ENCODE data around the gene PASK.

Gene PASK

DNA sequence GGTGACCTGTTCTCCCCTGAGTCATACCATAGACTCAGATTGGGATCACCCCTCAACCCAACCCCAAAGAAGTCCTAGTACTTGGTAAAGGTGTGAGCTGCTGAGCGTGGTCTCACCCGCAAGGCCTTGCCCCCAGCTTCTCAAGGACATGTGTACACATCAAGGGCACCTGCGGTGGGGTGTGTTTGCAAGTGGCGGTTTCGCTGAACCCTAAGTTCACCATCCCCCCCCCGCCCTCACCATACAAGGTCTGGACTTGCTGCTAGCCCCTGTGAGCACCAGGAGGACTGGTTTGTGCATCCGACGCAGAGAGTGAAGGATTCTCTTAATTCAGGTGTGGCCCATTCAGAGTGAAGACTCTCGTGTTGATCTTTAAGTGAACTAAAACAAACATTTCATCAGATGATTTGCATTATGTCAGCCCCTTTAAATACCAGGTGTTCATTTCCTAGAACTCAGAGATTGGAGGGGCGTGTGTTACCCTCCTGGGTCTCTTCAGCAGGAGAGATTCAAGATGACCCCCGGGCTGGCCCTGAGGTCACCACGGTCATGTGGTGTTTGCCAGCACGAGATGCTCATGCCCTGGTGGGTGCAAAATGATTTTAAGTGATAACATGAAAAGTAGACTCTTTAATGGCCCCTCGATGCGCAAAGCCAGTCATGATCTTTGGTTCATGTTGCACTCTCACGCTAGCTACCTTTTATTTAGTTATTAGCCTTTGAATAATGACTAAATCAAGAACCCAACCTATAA, 75.0 kb downstream of the PASK start:
- Histone ChIP-seq H3K27me3 (ENCODE audit: low read depth) (no peaks in the 10 kb centered on the region; the same call in 1 of the 2 replicates), H3K4me1 (no peaks in the 10 kb centered on the region), H3K9me3 (no peaks in the 10 kb centered on the region), H3K36me3 (replicated peaks) (no peaks in the 10 kb centered on the region), H3K4me3 (no peak overlapping the region)
- in situ Hi-C loops (cut with MboI; ENCODE audit: low sequenced_read_pairs) = no loop called here
- no peak for DNase-seq (ENCODE audit: low spot score in 2 of 2)

DNA sequence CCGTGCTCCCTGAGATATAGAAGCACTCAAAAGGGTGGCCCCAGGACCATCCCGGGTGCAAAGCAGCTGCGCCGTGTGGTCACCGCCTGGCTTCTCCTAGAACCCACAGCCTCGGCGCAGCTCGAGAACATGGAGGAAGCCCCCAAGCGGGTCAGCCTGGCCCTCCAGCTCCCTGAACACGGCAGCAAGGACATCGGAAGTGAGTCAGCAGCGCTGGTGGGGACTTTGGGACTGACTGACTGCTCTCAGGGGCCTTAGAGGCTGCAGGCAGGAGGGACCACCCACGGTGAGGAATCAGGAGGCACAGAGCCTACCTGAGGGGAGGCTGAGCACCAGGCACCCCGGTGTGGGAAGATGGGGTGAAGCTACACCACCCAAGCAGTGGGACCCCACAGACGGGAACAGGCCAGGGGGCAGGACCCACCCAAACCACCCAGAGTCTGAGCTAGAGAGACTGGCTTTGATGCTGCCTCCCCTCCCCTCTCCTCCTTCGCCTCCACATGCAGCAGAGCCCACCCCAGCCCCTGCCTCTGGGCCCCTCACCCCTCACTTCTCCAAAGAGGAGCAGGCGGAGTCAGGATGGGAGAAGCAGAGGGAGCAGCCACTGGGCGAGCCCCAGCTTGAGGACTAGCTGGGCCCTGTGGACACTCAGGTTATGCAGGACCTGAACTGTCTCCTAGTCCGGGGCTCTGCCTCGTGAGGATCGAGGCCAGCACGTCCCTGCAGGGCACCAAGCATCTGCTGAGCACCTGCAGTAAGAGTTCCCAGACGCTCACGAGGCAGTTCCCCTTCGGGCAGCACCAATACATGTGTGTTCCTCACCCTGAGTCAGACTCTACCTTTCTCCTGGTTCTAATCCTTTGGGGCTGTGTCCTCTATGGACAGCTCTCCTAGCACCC, 75.9 kb downstream of the PASK start:
- DNase-seq (ENCODE audit: low spot score in 2 of 2) = no peak

DNA sequence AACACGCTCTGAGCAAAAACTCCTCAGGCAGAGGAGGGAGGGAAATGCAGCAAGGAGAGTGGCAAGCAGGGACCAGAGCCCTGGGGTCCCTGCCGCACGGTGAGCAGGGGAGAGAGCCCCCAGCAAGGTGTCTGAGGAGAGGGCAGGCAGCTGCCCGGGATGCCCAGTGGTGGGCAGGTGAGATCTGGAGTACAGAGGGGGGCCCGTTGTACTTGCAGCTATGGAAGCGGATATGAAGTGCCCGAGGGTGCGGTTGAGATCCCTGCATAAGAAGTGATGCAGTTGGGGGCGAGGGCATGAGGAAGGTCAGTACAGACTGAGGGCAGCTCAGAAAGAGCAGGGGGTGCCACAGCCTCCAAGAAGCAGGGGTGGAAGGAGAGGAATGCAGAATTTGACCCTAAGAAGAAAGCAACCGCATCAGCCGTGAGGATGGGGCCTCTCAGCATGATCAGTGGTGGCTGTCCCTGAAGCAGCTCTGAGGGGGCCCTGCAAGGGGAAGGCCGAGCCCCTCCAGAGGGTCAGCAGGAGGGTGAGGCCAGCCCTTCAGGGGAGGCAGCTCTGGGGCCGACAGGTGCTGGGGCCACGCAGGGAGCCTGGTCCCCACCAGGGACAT, 76.6 kb downstream of the PASK start:
- peaks cover 7% of the 10 kb centered on the region; the same call in 1 of the 2 replicates for H3K27me3 ChIP-seq (ENCODE audit: low read depth)
- H3K36me3 ChIP-seq (replicated peaks) = no peaks in the 10 kb centered on the region
- no peak overlapping the region for H3K4me3 ChIP-seq
- no peak for DNase-seq (ENCODE audit: low spot score in 2 of 2)
- in situ Hi-C loops (cut with MboI; ENCODE audit: low sequenced_read_pairs) = no loop called here
- H3K9me3 ChIP-seq = no peaks in the 10 kb centered on the region
- H3K4me1 ChIP-seq = no peaks in the 10 kb centered on the region

More for the DNA sequence above, 75.9 kb downstream of the PASK start:
- in situ Hi-C loops (cut with MboI; ENCODE audit: low sequenced_read_pairs) = no loop called here
- Histone ChIP-seq H3K4me1 (no peaks in the 10 kb centered on the region), H3K27me3 (ENCODE audit: low read depth) (peaks cover 4% of the 10 kb centered on the region; the same call in 1 of the 2 replicates), H3K36me3 (replicated peaks) (no peaks in the 10 kb centered on the region), H3K9me3 (no peaks in the 10 kb centered on the region), H3K4me3 (no peak overlapping the region)

DNA sequence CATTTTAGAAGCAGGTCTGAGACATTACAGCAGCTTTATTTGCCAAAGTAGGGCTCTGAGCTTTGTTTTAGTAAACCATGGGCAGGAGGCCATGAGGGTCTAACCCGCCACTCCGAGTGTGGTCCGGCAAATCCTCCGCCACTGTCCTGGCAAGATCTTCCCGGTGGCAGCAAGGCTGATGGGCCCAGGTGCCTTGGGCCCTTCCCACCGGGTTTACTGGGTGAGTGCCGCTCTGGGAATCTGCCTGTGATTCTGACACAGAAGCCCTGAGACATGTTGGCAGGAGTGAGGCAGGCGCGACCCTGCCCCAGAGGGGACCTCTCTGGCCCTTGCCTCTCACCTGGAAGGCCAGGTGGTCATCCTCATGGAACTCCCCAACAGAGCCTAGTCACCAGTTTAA, 77.1 kb downstream of the PASK start:
- no peak for DNase-seq (ENCODE audit: low spot score in 2 of 2)
- Histone ChIP-seq H3K36me3 (replicated peaks) (no peaks in the 10 kb centered on the region), H3K27me3 (ENCODE audit: low read depth) (peaks cover 7% of the 10 kb centered on the region; the same call in 1 of the 2 replicates), H3K9me3 (no peaks in the 10 kb centered on the region), H3K4me1 (no peaks in the 10 kb centered on the region), H3K4me3 (no peak overlapping the region)
- in situ Hi-C loops (cut with MboI; ENCODE audit: low sequenced_read_pairs) = no loop called here

DNA sequence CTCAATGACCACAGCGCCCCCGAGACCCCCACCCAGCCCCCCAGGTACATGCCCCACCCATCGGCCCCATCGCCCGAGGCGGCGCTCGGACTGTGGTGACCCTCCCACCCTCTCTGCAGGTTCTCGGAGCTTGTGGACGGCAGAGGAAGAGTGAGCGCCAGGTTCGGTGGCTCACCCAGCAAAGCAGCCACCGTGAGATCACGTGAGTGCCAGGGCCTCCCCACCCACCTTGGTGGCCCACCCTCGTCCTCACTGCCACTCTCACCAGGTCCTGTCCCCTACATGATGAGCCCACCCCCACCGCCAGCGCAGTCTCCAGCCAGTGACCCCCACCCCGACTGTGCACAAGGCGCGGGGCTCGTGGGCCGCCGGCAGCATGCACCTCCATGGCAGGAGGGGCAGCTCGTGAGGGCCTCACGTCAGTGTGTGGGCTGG, 77.6 kb downstream of the PASK start:
- Histone ChIP-seq H3K27me3 (ENCODE audit: low read depth) (peaks cover 7% of the 10 kb centered on the region; the same call in 1 of the 2 replicates), H3K9me3 (no peaks in the 10 kb centered on the region), H3K4me1 (no peaks in the 10 kb centered on the region), H3K36me3 (replicated peaks) (no peaks in the 10 kb centered on the region), H3K4me3 (no peak overlapping the region)
- in situ Hi-C loops (cut with MboI; ENCODE audit: low sequenced_read_pairs) = no loop called here
- DNase-seq (ENCODE audit: low spot score in 2 of 2) = no peak

DNA sequence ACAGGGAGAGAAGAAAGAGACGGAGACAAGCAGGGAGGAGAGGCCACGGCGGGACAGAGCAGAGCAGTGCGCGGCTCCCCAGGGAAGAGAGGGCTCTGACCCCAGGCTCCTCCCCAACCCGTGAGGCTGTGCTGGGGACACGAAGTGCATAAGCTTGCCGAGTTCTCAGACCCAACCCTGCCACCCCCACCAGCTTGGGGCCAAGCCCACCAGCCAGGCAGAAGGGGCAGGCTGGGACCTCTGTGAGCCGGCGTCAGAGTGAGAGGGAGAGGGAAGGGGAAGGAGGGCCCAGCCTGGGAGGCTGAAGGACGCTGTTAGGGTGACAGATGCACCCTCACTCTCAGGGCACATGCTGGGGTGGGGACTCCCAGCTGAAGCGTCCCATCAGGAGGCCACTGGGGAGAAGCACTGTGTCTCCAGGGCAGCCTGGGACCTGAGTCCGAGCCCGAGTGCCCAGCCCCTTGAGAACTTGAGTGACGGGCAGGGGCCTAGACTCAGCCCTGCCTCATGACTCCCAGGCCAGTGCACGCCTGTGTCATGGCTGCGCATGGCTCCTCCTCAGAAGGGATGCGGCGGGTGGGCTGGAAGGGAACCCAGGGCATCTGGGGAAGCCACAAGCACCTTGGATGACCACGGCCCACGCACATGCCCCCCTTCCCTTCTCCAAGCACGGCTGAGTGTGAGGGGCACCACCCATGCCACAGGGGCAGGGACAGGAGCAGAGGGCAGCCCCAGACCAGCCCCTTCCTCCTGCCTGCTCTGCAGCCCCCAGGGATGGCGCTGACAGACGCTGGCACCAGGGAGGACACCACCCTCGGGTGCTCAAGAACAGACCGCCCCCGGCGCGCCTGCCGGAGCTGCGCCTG, 78.2 kb downstream of the PASK start:
- DNase-seq (ENCODE audit: low spot score in 2 of 2) = no peak
- in situ Hi-C loops (cut with MboI; ENCODE audit: low sequenced_read_pairs) = no loop called here
- H3K4me3 ChIP-seq = no peak overlapping the region
- no peaks in the 10 kb centered on the region for H3K9me3 ChIP-seq
- H3K36me3 ChIP-seq (replicated peaks) = no peaks in the 10 kb centered on the region
- H3K27me3 ChIP-seq (ENCODE audit: low read depth) = peaks cover 7% of the 10 kb centered on the region; the same call in 1 of the 2 replicates
- H3K4me1 ChIP-seq = no peaks in the 10 kb centered on the region

DNA sequence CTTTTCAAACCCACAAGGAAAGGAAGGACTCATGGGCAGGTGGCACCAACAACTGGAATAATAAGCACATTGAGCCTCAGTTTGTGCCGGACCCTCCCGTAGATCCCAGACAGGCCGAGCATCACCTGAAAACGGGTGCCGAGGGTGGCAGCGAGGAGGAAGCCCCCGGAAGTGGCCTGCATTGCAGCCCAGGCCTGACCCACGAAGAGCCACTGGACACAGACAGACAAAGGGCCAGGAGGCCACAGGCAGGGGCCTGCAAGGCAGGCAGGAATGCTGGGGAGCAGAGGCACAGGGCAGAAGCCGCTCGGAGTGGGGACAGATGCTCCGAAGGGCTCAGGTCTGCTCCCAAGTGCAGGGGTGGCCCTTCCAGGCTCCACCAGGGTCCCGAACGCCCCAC, 78.9 kb downstream of the PASK start:
- no peak for DNase-seq (ENCODE audit: low spot score in 2 of 2)
- in situ Hi-C loops (cut with MboI; ENCODE audit: low sequenced_read_pairs) = no loop called here
- Histone ChIP-seq H3K27me3 (ENCODE audit: low read depth) (peaks cover 7% of the 10 kb centered on the region; the same call in 1 of the 2 replicates), H3K9me3 (no peaks in the 10 kb centered on the region), H3K36me3 (replicated peaks) (no peaks in the 10 kb centered on the region), H3K4me3 (no peak overlapping the region), H3K4me1 (no peaks in the 10 kb centered on the region)

DNA sequence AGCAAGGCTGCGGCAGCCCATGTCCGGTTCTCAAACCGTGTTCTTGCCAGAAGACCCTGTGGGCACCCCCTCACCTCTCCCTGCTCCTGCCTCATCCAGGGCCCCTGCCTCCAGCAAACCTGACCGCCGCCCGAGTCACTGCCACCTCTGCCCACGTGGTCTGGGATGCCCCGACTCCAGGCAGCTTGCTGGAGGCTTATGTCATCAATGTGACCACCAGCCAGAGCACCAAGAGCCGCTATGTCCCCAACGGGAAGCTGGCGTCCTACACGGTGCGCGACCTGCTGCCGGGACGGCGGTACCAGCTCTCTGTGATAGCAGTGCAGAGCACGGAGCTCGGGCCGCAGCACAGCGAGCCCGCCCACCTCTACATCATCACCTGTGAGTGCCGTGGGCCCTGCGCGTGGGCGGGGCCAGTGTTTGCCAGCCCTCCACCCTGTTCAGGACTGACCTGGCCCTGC, 79.4 kb downstream of the PASK start:
- Histone ChIP-seq H3K9me3 (no peaks in the 10 kb centered on the region), H3K4me3 (no peak overlapping the region), H3K4me1 (no peaks in the 10 kb centered on the region), H3K36me3 (replicated peaks) (no peaks in the 10 kb centered on the region), H3K27me3 (ENCODE audit: low read depth) (peaks cover 7% of the 10 kb centered on the region; the same call in 1 of the 2 replicates)
- no peak for DNase-seq (ENCODE audit: low spot score in 2 of 2)
- in situ Hi-C loops (cut with MboI; ENCODE audit: low sequenced_read_pairs) = no loop called here

DNA sequence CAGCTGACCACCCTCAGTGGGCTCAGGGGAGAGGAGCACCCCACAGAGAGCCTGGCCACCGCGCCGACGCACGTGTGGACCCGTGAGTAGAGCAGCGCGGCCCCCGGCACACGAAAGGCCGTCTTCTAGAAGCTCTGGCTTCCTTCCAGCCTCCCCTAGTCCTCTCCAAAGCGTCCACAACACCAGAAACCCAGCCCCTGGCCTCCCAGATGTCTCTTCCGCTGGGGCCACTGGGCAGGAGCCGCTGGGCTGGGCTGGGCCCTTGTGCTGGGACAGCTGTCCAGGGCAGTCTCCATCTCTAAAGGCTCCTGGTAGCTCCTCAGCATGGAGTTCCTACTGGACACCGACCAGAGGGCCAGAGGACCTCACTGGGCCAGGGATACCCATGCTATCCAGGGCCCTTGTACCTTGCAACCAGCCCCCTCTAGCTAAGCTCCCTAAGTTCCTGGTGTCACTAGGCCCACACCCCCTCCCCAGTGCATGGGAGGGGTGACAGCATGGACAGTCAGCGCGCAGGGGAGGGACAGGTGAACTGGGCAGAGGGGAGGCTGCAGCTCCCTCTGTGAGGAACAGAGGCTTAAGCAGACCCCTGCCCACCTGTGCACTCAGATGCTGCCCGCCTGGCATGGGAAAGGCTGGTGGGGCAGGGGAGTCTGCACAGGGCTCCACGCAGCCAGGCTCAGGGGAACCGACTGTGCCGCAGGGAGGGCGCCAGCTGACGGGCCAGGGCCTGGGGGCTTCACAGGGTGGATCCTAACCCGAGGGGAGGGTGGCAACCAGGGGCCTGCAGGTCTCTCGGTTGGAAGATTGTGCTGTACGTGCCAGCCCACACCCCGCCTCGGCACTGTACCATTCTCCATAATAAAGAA, 80.1 kb downstream of the PASK start:
- no peaks in the 10 kb centered on the region for H3K9me3 ChIP-seq
- in situ Hi-C loops (cut with MboI; ENCODE audit: low sequenced_read_pairs) = no loop called here
- no peaks in the 10 kb centered on the region for H3K36me3 ChIP-seq (replicated peaks)
- no peaks in the 10 kb centered on the region for H3K4me1 ChIP-seq
- peaks cover 7% of the 10 kb centered on the region; the same call in 1 of the 2 replicates for H3K27me3 ChIP-seq (ENCODE audit: low read depth)
- H3K4me3 ChIP-seq = no peak overlapping the region
- no peak for DNase-seq (ENCODE audit: low spot score in 2 of 2)

DNA sequence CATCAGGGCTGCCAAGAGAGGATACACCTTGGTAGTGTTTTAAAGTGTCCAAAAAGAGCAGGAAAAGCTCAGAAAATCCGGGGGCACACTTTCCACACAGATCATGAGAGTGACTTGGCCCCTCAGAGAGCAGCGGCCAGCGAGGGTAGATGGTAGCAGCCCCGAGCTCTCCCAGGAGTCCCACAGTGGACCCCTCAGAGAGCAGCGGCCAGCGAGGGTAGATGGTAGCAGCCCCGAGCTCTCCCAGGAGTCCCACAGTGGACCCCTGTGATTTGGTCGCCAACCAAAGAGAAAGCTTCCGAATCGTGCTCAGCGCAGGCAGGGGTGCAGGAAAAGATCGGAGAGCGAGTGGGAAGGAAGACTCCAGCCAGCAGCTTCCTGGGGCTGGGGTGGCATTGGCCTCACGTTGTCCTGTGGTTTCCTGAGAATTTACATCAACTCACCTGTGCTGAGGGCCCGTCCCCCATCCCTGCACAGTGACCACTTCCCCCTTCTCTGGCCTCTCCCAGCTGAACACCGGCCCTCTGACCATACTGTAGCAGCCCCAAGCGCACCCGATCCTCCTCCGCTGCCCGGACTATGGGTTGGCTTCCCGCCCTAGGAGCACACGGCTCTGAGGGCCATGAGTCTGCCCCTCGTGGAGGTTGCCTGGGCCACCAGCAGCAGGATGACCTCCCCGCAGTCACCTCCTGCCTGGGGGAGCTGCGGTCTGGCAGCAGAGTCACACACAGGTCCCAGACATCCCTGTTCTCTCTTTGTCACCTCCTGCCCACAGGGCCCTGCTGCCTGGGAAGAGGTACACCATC, 80.9 kb downstream of the PASK start:
- H3K27me3 ChIP-seq (ENCODE audit: low read depth) = peaks cover 7% of the 10 kb centered on the region; the same call in 1 of the 2 replicates
- no peaks in the 10 kb centered on the region for H3K4me1 ChIP-seq
- no peaks in the 10 kb centered on the region for H3K36me3 ChIP-seq (replicated peaks)
- DNase-seq (ENCODE audit: low spot score in 2 of 2) = no peak
- no peaks in the 10 kb centered on the region for H3K9me3 ChIP-seq
- in situ Hi-C loops (cut with MboI; ENCODE audit: low sequenced_read_pairs) = no loop called here
- no peak overlapping the region for H3K4me3 ChIP-seq

DNA sequence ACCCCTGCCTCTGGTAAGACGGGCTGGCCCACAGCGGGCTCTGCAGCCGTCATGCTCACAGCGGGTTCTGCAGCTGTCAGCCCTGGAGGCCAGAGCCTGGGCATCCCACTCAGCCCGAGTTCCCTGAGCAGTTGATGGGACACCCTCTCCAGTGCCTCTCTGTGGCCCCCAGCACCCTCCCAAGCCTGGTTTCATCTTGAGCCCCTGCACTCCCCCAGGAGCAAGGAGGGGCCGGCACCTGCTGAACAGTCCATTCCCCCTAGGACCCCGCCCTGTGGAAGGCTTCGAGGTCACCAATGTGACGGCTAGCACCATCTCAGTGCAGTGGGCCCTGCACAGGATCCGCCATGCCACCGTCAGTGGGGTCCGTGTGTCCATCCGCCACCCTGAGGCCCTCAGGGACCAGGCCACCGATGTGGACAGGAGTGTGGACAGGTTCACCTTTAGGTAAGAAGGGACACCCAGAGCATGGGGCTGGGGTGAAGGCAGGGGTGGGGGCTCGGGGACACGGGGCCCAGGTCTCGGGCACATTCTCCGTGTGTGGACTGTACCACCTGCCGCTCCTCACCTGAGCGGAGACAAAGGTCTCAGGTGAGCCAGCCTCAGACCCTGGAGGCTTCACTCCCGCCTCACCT, 81.7 kb downstream of the PASK start:
- in situ Hi-C loops (cut with MboI; ENCODE audit: low sequenced_read_pairs) = no loop called here
- DNase-seq (ENCODE audit: low spot score in 2 of 2) = no peak
- Histone ChIP-seq H3K36me3 (replicated peaks) (no peaks in the 10 kb centered on the region), H3K27me3 (ENCODE audit: low read depth) (peaks cover 7% of the 10 kb centered on the region; the same call in 1 of the 2 replicates), H3K4me3 (no peak overlapping the region), H3K9me3 (no peaks in the 10 kb centered on the region), H3K4me1 (no peaks in the 10 kb centered on the region)

All from HAP-1 (cell line).